HFF-Myc (cell line): ENCODE results near the gene RNFT2.

Experiments
- DNase-seq: peaks from one replicate; pipeline ENCODE4 v3.0.0-alpha.2; 2011; ENCODE audit warnings: low read depth; ENCODE audit errors: extremely low read depth
- H3K4me3 ChIP-seq: replicated peaks from 2 replicates; pipeline ENCODE4 v1.5.1; 2011; ENCODE audit warnings: low read depth, mild to moderate bottlenecking, control low read depth, low read length
- CTCF ChIP-seq: IDR thresholded peaks from 2 replicates; pipeline ENCODE4 v1.5.1; 2012; ENCODE audit warnings: mild to moderate bottlenecking, low read depth, low read length, control low read depth; ENCODE audit errors: missing control alignments

RNFT2 gene

GRCh38 chr12:116897476-116897875, 159.4 kb downstream of the RNFT2 start:
- DNase-seq: no peak
- TF ChIP-seq CTCF: no peak
- H3K4me3 ChIP-seq: no peak overlapping the region

- DNase-seq: no peak
- no peak for TF ChIP-seq CTCF
- H3K4me3 ChIP-seq: no peak overlapping the region
Measured at GRCh38 chr12:116898669-116899068, 160.6 kb downstream of the RNFT2 start.

- H3K4me3 ChIP-seq: no peak overlapping the region
- no peak for TF ChIP-seq CTCF
- no peak for DNase-seq
Measured at GRCh38 chr12:116901612-116902011, 163.5 kb downstream of the RNFT2 start.
